Measurements from ENCODE around the gene LRWD1.
"Not testable (repeated sequence)": the region's sequence is repeated elsewhere in the genome, so short reads cannot be mapped to it uniquely, and the experiment has no call there.

The LRWD1 gene

GRCh38 chr7:102469351-102469971, 4.7 kb downstream of the LRWD1 start:
- DNase-seq = no peak

GRCh38 chr7:102469972-102470825, 5.4 kb downstream of the LRWD1 start:
- no peak for DNase-seq

- no peak for DNase-seq
Observed at GRCh38 chr7:102471791-102472125, 7.0 kb downstream of the LRWD1 start.

GRCh38 chr7:102472126-102473041, 7.6 kb downstream of the LRWD1 start:
- no peak for DNase-seq

- DNase-seq = no peak
Observed at GRCh38 chr7:102473271-102473991, 8.6 kb downstream of the LRWD1 start.

- not testable (repeated sequence) for DNase-seq
Observed at GRCh38 chr7:102474116-102474515, 9.3 kb downstream of the LRWD1 start.

- DNase-seq = not testable (repeated sequence)
Observed at GRCh38 chr7:102474736-102475435, 10.1 kb downstream of the LRWD1 start.

- DNase-seq = not testable (repeated sequence)
Observed at GRCh38 chr7:102478314-102479208, 13.8 kb downstream of the LRWD1 start, which contains the start of gene POLR2J. Gene POLR2J, minus strand, starts transcription at chr7:102478922. Its CDS starts 62 bp downstream, at chr7:102478860.

- not testable (repeated sequence) for DNase-seq
Observed at GRCh38 chr7:102479209-102479584, 14.4 kb downstream of the LRWD1 start.

GRCh38 chr7:102479982-102480637, 15.3 kb downstream of the LRWD1 start:
- not testable (repeated sequence) for DNase-seq

- not testable (repeated sequence) for DNase-seq
Observed at GRCh38 chr7:102481962-102482361, 17.2 kb downstream of the LRWD1 start.

- not testable (repeated sequence) for DNase-seq
Observed at GRCh38 chr7:102484317-102484716, 19.5 kb downstream of the LRWD1 start.

- not testable (repeated sequence) for DNase-seq
Observed at GRCh38 chr7:102490529-102491075, 25.8 kb downstream of the LRWD1 start.

GRCh38 chr7:102493220-102493935, 28.6 kb downstream of the LRWD1 start:
- DNase-seq = not testable (repeated sequence)

GRCh38 chr7:102494026-102494425, 29.2 kb downstream of the LRWD1 start:
- not testable (repeated sequence) for DNase-seq

- not testable (repeated sequence) for DNase-seq
Observed at GRCh38 chr7:102494473-102495149, 29.8 kb downstream of the LRWD1 start.

GRCh38 chr7:102496861-102497260, 32.1 kb downstream of the LRWD1 start:
- DNase-seq = not testable (repeated sequence)

GRCh38 chr7:102497308-102497707, 32.5 kb downstream of the LRWD1 start:
- DNase-seq = not testable (repeated sequence)

Measured in NCI-H2029 treated with DMSO at 0.1 percent for 48 hours (cell line).